Measurements from ENCODE around the gene FAH.

GRCh38 chr15:80138961-80139360 lies 13.8 kb upstream of the FAH start:
- TF ChIP-seq, protein P1, sequence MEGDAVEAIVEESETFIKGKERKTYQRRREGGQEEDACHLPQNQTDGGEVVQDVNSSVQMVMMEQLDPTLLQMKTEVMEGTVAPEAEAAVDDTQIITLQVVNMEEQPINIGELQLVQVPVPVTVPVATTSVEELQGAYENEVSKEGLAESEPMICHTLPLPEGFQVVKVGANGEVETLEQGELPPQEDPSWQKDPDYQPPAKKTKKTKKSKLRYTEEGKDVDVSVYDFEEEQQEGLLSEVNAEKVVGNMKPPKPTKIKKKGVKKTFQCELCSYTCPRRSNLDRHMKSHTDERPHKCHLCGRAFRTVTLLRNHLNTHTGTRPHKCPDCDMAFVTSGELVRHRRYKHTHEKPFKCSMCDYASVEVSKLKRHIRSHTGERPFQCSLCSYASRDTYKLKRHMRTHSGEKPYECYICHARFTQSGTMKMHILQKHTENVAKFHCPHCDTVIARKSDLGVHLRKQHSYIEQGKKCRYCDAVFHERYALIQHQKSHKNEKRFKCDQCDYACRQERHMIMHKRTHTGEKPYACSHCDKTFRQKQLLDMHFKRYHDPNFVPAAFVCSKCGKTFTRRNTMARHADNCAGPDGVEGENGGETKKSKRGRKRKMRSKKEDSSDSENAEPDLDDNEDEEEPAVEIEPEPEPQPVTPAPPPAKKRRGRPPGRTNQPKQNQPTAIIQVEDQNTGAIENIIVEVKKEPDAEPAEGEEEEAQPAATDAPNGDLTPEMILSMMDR (conservative IDR thresholded peaks at IDR 0.05; ENCODE audit: low read depth in 2 of 2): no peak
- no peak for TF ChIP-seq REST (IDR thresholded peaks at IDR 0.05; ENCODE audit: unreplicated experiment)
- TF ChIP-seq POLR2AphosphoS5 (IDR thresholded peaks at IDR 0.05; ENCODE audit: low read depth): no peak
- no peak for TF ChIP-seq EZH2phosphoT487 (IDR thresholded peaks at IDR 0.05; ENCODE audit: unreplicated experiment)
- TF ChIP-seq EZH2 (IDR thresholded peaks at IDR 0.05; ENCODE audit: low read depth, unreplicated experiment): no peak
- TF ChIP-seq STAT1 (IDR thresholded peaks at IDR 0.05; ENCODE audit: unreplicated experiment): no peak
- TF ChIP-seq, protein P2, sequence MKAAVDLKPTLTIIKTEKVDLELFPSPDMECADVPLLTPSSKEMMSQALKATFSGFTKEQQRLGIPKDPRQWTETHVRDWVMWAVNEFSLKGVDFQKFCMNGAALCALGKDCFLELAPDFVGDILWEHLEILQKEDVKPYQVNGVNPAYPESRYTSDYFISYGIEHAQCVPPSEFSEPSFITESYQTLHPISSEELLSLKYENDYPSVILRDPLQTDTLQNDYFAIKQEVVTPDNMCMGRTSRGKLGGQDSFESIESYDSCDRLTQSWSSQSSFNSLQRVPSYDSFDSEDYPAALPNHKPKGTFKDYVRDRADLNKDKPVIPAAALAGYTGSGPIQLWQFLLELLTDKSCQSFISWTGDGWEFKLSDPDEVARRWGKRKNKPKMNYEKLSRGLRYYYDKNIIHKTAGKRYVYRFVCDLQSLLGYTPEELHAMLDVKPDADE (IDR thresholded peaks at IDR 0.05): no peak
- no peak for TF ChIP-seq JUNB (IDR thresholded peaks at IDR 0.05; ENCODE audit: unreplicated experiment)
- TF ChIP-seq NANOG (IDR thresholded peaks at IDR 0.05; ENCODE audit: borderline replicate concordance): no peak
